HEK293 (cell line): Measurements from ENCODE around the gene ACOT7.

Source experiments
- ZFP3 ChIP-seq: fragments of 450-650 bp; formaldehyde crosslinking; IDR thresholded peaks from 2 replicates; pipeline ENCODE4 v1.5.1; 2016; ENCODE audit warnings: low read depth, missing biosample characterization, missing genetic modification characterization
- ZNF558 ChIP-seq: fragments of 450-650 bp; formaldehyde crosslinking; IDR thresholded peaks from 2 replicates; pipeline ENCODE4 v1.5.1; 2016; ENCODE audit warnings: missing biosample characterization, missing genetic modification characterization
- ZNF837 ChIP-seq: fragments of 450-650 bp; formaldehyde crosslinking; IDR thresholded peaks from 2 replicates; pipeline ENCODE4 v1.5.1; 2016; ENCODE audit warnings: missing biosample characterization, missing genetic modification characterization

- TF ChIP-seq ZFP3 (tag by site-specific recombination) = no peak
- no peak for TF ChIP-seq ZNF558
- TF ChIP-seq ZNF837 (tag by site-specific recombination) = no peak
Observed at GRCh38 chr1:6244401-6245049, 149.0 kb downstream of the ACOT7 start.
